OCI-M2 (cell line): ENCODE results near the gene LGALS8.
"Not testable (repeated sequence)": the region's sequence is repeated elsewhere in the genome, so short reads cannot be mapped to it uniquely, and the experiment has no call there.

Source experiments
- DNase-seq: peaks from one replicate; lab custom pipeline; 2025; ENCODE audit not compliant: unreplicated experiment; lab: John Stamatoyannopoulos, UW

The LGALS8 gene

GRCh38 chr1:236536540-236536939 is 12.8 kb downstream of the LGALS8 start:
- DNase-seq, result no peak

- no peak for DNase-seq
Observed at GRCh38 chr1:236540813-236541465, 17.2 kb downstream of the LGALS8 start.

GRCh38 chr1:236541710-236542109 is 17.9 kb downstream of the LGALS8 start:
- DNase-seq, result no peak

- DNase-seq, result no peak
Observed at GRCh38 chr1:236543065-236543669, 19.4 kb downstream of the LGALS8 start.

- DNase-seq, result no peak
Observed at GRCh38 chr1:236545621-236546169, 21.9 kb downstream of the LGALS8 start.

GRCh38 chr1:236548452-236548851 is 24.7 kb downstream of the LGALS8 start:
- DNase-seq, result no peak

- no peak for DNase-seq
Observed at GRCh38 chr1:236550961-236551851, 27.4 kb downstream of the LGALS8 start.

- DNase-seq, result no peak
Observed at GRCh38 chr1:236552096-236552495, 28.3 kb downstream of the LGALS8 start.

- DNase-seq, result no peak
Observed at GRCh38 chr1:236552901-236553300, 29.1 kb downstream of the LGALS8 start.

- DNase-seq, result no peak
Observed at GRCh38 chr1:236553370-236553769, 29.6 kb downstream of the LGALS8 start.

GRCh38 chr1:236556606-236557005 is 32.8 kb downstream of the LGALS8 start:
- no peak for DNase-seq

GRCh38 chr1:236558081-236558480 is 34.3 kb downstream of the LGALS8 start:
- DNase-seq, result no peak

GRCh38 chr1:236558846-236559245 is 35.1 kb downstream of the LGALS8 start:
- DNase-seq, result no peak

GRCh38 chr1:236560213-236560771 is 36.5 kb downstream of the LGALS8 start:
- no peak for DNase-seq

GRCh38 chr1:236561976-236562375 is 38.2 kb downstream of the LGALS8 start:
- DNase-seq, result no peak

GRCh38 chr1:236565530-236565929 is 41.7 kb downstream of the LGALS8 start:
- no peak for DNase-seq

GRCh38 chr1:236568285-236568894 is 44.6 kb downstream of the LGALS8 start:
- DNase-seq, result no peak

- no peak for DNase-seq
Observed at GRCh38 chr1:236575523-236575922, 51.7 kb downstream of the LGALS8 start.

- no peak for DNase-seq
Observed at GRCh38 chr1:236576004-236576403, 52.2 kb downstream of the LGALS8 start.

- DNase-seq, result not testable (repeated sequence)
Observed at GRCh38 chr1:236577041-236577440, 53.3 kb downstream of the LGALS8 start.

GRCh38 chr1:236578661-236579060 is 54.9 kb downstream of the LGALS8 start:
- DNase-seq, result no peak
